Measurements from ENCODE around the gene SLC30A3.

SLC30A3 gene

DNA sequence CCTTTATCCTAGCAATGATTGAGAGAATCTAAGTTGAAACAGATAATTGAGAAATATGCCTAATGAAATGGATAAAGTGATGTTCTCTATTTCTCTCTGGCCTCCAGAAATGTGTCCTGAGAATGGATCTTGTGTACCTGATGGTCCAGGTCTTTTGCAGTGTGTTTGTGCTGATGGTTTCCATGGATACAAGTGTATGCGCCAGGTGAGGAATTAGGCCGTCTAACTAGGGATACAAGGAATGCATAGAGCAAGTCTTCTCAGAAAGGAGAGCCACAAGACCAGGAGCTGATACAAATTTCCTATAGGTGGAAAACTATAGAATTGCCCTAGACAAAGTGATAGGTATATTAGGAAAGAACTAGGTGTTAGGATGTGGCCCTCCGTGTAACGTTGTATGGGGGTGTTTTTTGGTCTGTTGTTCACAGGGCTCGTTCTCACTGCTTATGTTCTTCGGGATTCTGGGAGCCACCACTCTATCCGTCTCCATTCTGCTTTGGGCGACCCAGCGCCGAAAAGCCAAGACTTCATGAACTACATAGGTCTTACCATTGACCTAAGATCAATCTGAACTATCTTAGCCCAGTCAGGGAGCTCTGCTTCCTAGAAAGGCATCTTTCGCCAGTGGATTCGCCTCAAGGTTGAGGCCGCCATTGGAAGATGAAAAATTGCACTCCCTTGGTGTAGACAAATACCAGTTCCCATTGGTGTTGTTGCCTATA, 46.3 kb downstream of the SLC30A3 start:
- H3K4me3 ChIP-seq (ENCODE audit: low read depth, low read length): peak overlapping the region; percentile 85
- peaks cover 33% of the 10 kb centered on the region for H3K79me2 ChIP-seq (ENCODE audit: control insufficient read depth, insufficient read depth, low read length, unreplicated experiment)
- peak overlapping the region; percentile 59; the same call in 1 of the 2 replicates for H3K27ac ChIP-seq (ENCODE audit: low read depth, low read length)
- no peaks in the 10 kb centered on the region for H3K27me3 ChIP-seq (ENCODE audit: insufficient read depth, low read length)
- H2AFZ ChIP-seq (ENCODE audit: low read length, unreplicated experiment): peak overlapping the region; percentile 46
- peaks cover 4% of the 10 kb centered on the region for H3K36me3 ChIP-seq (ENCODE audit: insufficient read depth, low read length)
- peaks cover 21% of the 10 kb centered on the region for H3K4me1 ChIP-seq (ENCODE audit: control insufficient read depth, insufficient read depth, low read length, unreplicated experiment)

DNA sequence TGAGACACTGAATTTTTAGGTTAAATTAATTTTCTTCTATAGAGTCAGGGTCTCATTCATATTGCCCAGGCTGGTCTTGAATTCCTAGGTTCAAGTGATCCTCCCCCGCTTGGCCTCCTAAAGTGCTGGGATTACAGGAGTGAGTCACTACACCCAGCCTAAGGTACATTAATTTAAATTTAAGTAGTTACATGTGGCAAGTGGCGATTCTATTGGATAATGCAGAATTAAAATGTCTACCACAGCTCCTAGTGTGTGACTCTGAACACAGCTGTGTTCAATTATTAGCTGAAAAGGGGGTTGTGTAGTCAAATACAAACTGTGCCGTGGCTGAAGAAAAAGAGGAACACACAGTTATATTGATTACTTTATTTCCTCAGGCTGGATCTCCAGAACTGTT, 47.9 kb downstream of the SLC30A3 start:
- H3K27me3 ChIP-seq (ENCODE audit: insufficient read depth, low read length): no peaks in the 10 kb centered on the region
- H3K4me1 ChIP-seq (ENCODE audit: control insufficient read depth, insufficient read depth, low read length, unreplicated experiment): peaks cover 26% of the 10 kb centered on the region
- no peak overlapping the region for H3K4me3 ChIP-seq (ENCODE audit: low read depth, low read length)
- no peak overlapping the region for H2AFZ ChIP-seq (ENCODE audit: low read length, unreplicated experiment)
- no peaks in the 10 kb centered on the region for H3K36me3 ChIP-seq (ENCODE audit: insufficient read depth, low read length)
- peaks cover 30% of the 10 kb centered on the region for H3K79me2 ChIP-seq (ENCODE audit: control insufficient read depth, insufficient read depth, low read length, unreplicated experiment)
- H3K27ac ChIP-seq (ENCODE audit: low read depth, low read length): no peak overlapping the region

DNA sequence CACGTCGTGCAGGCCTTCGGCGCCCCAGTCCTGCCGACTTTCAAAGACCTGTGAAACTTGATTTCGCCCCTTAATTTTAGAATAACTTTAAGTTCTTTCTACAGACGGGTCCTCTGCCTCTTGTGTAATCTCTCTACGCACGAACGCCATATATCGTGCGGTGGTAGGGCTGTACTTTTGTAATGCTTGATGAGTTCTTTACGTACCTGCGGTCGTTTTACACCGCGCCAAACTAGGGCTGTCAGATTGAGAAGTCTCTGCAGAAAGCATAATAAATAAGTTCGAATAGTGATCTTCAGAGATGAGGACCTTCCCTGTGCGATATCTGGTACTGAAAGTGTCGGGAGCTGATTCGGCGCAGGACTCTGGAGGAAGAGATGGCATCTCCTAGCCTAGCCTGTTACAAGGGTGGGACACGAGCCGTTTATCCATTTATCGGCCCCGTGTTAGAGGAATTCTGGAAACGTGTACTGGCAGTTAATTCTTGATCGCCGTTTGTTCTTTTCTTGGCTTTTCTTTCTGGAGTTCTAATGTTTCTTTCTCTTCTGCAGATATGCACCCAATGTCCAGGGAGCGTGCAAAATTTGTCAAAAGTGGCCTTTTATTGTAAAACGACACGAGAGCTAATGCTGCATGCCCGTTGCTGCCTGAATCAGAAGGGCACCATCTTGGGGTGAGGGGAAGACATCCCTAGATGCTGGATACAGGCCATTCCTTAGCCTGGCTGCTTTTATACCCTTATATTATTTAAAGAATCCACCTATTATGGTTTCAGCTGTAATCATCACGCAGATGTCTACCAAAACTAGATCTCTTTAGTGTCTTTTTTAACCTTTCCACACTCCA, 50.0 kb downstream of the SLC30A3 start:
- Histone ChIP-seq H2AFZ (ENCODE audit: low read length, unreplicated experiment) (peak overlapping the region; percentile 88), H3K79me2 (ENCODE audit: control insufficient read depth, insufficient read depth, low read length, unreplicated experiment) (peaks cover 15% of the 10 kb centered on the region), H3K4me3 (ENCODE audit: low read depth, low read length) (peak overlapping the region; percentile 83), H3K36me3 (ENCODE audit: insufficient read depth, low read length) (no peaks in the 10 kb centered on the region), H3K4me1 (ENCODE audit: control insufficient read depth, insufficient read depth, low read length, unreplicated experiment) (peaks cover 15% of the 10 kb centered on the region), H3K27ac (ENCODE audit: low read depth, low read length) (peak overlapping the region; percentile 82), H3K27me3 (ENCODE audit: insufficient read depth, low read length) (no peaks in the 10 kb centered on the region)

DNA sequence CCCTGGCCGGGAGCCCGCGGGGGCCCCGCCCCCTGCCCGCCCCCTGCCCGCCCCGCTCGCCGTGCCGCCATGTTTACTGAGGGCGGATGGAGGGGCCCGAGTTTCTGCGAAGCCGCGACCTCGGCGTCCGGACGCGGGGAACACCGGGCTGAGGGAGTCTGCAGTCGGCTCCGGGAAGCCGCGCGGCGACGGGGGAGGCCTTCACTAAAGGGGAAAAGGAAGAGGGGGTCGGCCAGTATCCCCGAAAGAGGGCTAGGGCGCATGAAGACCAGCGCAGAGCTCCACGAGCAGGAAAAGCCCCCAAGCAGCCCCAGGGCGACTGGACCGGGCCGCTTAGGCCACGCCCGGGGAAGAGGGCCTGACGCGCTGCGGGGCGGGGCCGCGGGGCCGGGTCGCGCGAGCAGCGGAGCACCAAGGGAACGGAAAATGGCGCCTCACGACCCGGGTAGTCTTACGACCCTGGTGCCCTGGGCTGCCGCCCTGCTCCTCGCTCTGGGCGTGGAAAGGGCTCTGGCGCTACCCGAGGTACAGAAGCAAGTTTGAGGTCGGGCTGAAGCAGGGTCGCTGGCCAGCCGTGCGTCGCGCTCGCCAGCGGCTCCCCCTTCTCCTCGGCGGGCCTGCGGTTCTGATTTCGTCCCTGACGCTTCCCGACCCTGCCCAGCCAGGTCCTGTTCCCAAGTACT, 50.8 kb downstream of the SLC30A3 start, which contains the start of the genes ATRAID and SLC5A6:
Gene ATRAID, plus strand, starts transcription at position 99 of the 683 bp plus-strand sequence. Its CDS starts 328 bp downstream, at position 427.
Gene SLC5A6, minus strand, starts transcription at position 326 of the 683 bp plus-strand sequence. CDS start 4,618 bp downstream, outside the sequence.
- H2AFZ ChIP-seq (ENCODE audit: low read length, unreplicated experiment): peak within 1 kb of the TSS; percentile 88
- H3K4me1 ChIP-seq (ENCODE audit: control insufficient read depth, insufficient read depth, low read length, unreplicated experiment): peaks cover 15% of the 10 kb centered on the region
- peaks cover 9% of the 10 kb centered on the region for H3K79me2 ChIP-seq (ENCODE audit: control insufficient read depth, insufficient read depth, low read length, unreplicated experiment)
- H3K27me3 ChIP-seq (ENCODE audit: insufficient read depth, low read length): no peaks in the 10 kb centered on the region
- H3K4me3 ChIP-seq (ENCODE audit: low read depth, low read length): peak within 1 kb of the TSS; percentile 83
- H3K36me3 ChIP-seq (ENCODE audit: insufficient read depth, low read length): no peaks in the 10 kb centered on the region
- H3K27ac ChIP-seq (ENCODE audit: low read depth, low read length): peak within 1 kb of the TSS; percentile 82

DNA sequence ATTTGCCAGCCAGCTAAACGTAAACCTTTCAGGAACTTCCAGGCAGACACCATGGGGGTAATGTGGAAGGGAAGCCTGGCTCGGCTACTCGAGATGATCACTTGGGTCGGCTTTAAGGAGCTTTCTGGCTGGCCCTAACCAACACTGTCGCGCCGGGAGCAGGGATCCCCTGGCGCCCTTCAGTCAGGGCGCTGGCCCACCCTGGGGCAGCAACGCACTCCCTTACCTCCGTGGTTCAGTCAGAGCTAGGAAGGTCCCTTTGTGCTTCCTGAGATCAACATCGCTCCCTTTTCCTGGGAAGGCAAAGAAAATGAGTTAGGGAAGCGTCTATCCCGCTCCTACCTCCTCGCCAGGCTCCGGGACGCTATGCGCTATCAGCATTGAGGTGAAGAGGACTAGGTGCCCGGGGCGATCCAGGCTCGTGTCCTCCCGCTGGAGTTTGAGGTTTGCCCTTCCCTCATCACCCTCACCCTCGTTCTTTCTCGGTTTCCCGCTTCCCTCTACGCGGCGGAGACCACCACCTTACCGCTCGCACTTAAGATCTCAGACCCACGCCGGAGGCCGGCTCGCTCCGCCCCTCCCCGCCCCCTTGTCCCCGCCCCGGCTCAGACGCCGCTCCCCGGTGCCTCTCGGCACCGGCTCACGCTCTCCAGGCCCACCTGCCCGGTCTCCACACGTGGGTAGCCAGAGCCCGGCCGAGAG, 51.5 kb downstream of the SLC30A3 start:
- H3K27ac ChIP-seq (ENCODE audit: low read depth, low read length): no peak overlapping the region
- peak overlapping the region; percentile 83 for H3K4me3 ChIP-seq (ENCODE audit: low read depth, low read length)
- no peaks in the 10 kb centered on the region for H3K27me3 ChIP-seq (ENCODE audit: insufficient read depth, low read length)
- peak overlapping the region; percentile 86 for H2AFZ ChIP-seq (ENCODE audit: low read length, unreplicated experiment)
- no peaks in the 10 kb centered on the region for H3K36me3 ChIP-seq (ENCODE audit: insufficient read depth, low read length)
- H3K79me2 ChIP-seq (ENCODE audit: control insufficient read depth, insufficient read depth, low read length, unreplicated experiment): peaks cover 9% of the 10 kb centered on the region
- peaks cover 11% of the 10 kb centered on the region for H3K4me1 ChIP-seq (ENCODE audit: control insufficient read depth, insufficient read depth, low read length, unreplicated experiment)

DNA sequence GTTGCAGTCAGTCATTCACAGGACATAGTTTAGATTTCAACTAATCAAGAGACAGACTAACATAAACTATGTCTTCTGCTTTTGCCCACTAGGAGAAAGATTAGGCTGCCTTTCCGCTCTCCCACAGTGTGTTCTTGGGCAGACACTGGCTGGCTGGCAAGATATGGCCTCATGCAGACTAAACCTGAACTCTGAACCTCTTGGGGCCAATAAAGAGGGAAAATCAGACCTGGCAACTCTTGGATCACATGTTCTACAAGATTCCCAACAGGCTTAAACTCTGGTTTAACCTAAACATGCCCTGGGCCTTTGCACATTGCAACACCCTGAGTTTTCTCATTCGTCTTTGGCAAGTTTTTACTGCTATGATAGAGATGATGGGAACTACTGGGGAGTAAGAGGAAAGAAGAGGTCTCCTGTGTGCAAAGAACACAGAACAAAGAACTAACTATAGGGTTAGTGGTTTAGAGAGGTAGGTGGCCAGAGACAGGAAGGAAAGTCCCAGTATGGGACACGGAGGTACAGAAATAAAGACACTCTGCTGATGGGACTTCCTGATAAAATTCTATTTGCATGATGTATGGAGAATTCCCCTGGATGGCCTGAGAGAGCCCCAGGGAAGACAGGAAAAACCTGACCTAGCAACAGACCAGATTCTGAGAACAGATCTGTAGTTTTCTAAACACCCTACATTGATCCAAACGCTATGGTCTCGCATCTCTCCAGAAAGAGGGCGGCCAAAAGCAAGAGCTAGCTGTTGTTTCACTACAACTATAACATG, 53.0 kb downstream of the SLC30A3 start:
- Histone ChIP-seq H3K4me1 (ENCODE audit: control insufficient read depth, insufficient read depth, low read length, unreplicated experiment) (peaks cover 11% of the 10 kb centered on the region), H3K27ac (ENCODE audit: low read depth, low read length) (no peak overlapping the region), H3K36me3 (ENCODE audit: insufficient read depth, low read length) (no peaks in the 10 kb centered on the region), H2AFZ (ENCODE audit: low read length, unreplicated experiment) (no peak overlapping the region), H3K4me3 (ENCODE audit: low read depth, low read length) (no peak overlapping the region), H3K27me3 (ENCODE audit: insufficient read depth, low read length) (no peaks in the 10 kb centered on the region), H3K79me2 (ENCODE audit: control insufficient read depth, insufficient read depth, low read length, unreplicated experiment) (peaks cover 9% of the 10 kb centered on the region)

DNA sequence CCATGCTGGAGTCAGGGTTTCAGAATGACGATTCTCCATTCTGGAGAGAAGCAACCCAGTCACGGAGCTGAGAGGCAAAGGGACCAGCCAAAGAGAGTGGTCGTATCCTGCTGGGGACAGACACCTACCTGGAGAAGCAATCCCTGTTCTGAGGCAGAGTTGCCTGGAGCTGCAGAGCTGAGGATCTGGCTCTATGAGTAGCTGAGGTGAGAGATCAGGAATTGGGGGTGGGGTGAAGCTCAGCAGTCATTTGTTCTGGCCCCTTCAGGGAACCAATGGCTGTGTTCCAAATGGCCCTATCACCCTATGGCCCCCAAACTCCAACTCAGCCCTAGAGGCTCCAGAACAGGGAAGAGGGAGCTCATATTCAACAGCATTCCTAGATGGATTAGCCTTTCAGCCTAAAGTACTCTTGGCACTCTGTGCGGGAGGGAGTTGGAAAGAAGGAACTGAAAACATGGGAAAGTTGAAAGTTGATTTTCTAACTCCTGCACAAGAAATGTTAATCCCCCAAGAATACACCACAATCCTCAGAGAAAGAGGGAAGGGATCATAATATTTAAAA, 54.3 kb downstream of the SLC30A3 start:
- Histone ChIP-seq H2AFZ (ENCODE audit: low read length, unreplicated experiment) (no peak overlapping the region), H3K27ac (ENCODE audit: low read depth, low read length) (no peak overlapping the region), H3K36me3 (ENCODE audit: insufficient read depth, low read length) (no peaks in the 10 kb centered on the region; the same call in 1 of the 2 replicates), H3K4me3 (ENCODE audit: low read depth, low read length) (no peak overlapping the region), H3K4me1 (ENCODE audit: control insufficient read depth, insufficient read depth, low read length, unreplicated experiment) (peaks cover 10% of the 10 kb centered on the region), H3K79me2 (ENCODE audit: control insufficient read depth, insufficient read depth, low read length, unreplicated experiment) (peaks cover 8% of the 10 kb centered on the region), H3K27me3 (ENCODE audit: insufficient read depth, low read length) (no peaks in the 10 kb centered on the region)

DNA sequence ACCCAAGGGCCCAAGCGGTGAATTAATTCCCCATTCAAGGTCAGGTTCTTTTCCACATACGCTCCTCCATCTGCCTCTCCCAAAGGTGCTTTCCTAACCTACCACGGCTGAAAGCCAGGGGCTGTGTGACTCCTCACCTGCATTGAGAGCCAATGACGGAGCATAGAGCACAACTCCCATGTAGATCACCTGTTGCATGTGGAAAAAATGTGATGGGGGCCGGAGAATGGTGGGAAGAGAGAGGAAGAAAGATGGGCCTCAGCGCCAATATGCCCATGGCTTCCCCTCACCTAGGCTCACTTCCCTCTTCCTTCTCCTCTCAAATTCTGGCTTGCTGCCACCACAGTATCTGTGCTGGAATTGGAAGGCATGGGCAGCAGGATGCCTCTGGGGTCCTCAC, 56.5 kb downstream of the SLC30A3 start:
- H3K27me3 ChIP-seq (ENCODE audit: insufficient read depth, low read length): no peaks in the 10 kb centered on the region
- no peaks in the 10 kb centered on the region for H3K79me2 ChIP-seq (ENCODE audit: control insufficient read depth, insufficient read depth, low read length, unreplicated experiment)
- no peak overlapping the region for H2AFZ ChIP-seq (ENCODE audit: low read length, unreplicated experiment)
- H3K36me3 ChIP-seq (ENCODE audit: insufficient read depth, low read length): no peaks in the 10 kb centered on the region; the same call in 1 of the 2 replicates
- H3K4me3 ChIP-seq (ENCODE audit: low read depth, low read length): no peak overlapping the region
- peaks cover 4% of the 10 kb centered on the region for H3K4me1 ChIP-seq (ENCODE audit: control insufficient read depth, insufficient read depth, low read length, unreplicated experiment)
- no peak overlapping the region for H3K27ac ChIP-seq (ENCODE audit: low read depth, low read length)

DNA sequence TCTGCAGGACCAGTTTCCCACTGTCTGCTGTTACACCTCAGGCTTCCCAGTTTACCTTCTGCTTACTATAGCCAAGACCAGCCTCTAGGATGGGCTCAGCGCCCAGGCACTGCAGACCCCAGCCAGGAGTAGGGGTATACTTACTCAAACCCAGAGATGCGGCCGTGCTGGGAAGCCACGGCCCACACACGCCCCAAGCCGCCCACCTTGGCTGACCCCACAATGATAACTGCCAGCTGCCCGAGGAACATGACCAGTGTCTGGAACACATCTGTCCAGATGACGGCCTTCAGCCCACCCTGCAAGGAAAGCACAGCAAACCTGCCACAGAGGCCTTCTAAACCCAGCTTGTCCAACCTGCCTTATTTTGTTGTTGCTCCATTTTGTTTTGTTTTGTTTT, 57.6 kb downstream of the SLC30A3 start:
- H3K4me1 ChIP-seq (ENCODE audit: control insufficient read depth, insufficient read depth, low read length, unreplicated experiment): no peaks in the 10 kb centered on the region
- H3K27ac ChIP-seq (ENCODE audit: low read depth, low read length): no peak overlapping the region
- no peaks in the 10 kb centered on the region for H3K27me3 ChIP-seq (ENCODE audit: insufficient read depth, low read length)
- no peak overlapping the region for H3K4me3 ChIP-seq (ENCODE audit: low read depth, low read length)
- no peak overlapping the region for H2AFZ ChIP-seq (ENCODE audit: low read length, unreplicated experiment)
- H3K79me2 ChIP-seq (ENCODE audit: control insufficient read depth, insufficient read depth, low read length, unreplicated experiment): no peaks in the 10 kb centered on the region
- H3K36me3 ChIP-seq (ENCODE audit: insufficient read depth, low read length): no peaks in the 10 kb centered on the region; the same call in 1 of the 2 replicates
